Liver (tissue), 3 donors: Measurements from ENCODE around the gene TMEM163.

Source experiments
- ATF3 ChIP-seq: IDR thresholded peaks from 2 replicates; pipeline ENCODE4 v1.6.1; 2016; ENCODE audit warnings: antibody characterized with exemption
- EGR1 ChIP-seq, 2 donors: IDR thresholded peaks; 2 replicates each; pipeline ENCODE4 v1.6.1; 2016 to 2018; ENCODE audit warnings: antibody characterized with exemption in 2 of 2, low read depth in 2 of 2
- GABPA ChIP-seq, 2 donors: IDR thresholded peaks in 1 of 2; conservative IDR thresholded peaks in 1 of 2; 2 replicates each; pipeline ENCODE4 v1.6.1; 2016; ENCODE audit warnings: antibody characterized with exemption in 2 of 2, mild to moderate bottlenecking in 1 of 2, moderate library complexity in 1 of 2
- HNF4A ChIP-seq, 2 donors: conservative IDR thresholded peaks; 2 replicates each; pipeline ENCODE4 v1.6.1; 2016; ENCODE audit warnings: antibody characterized with exemption in 2 of 2, mild to moderate bottlenecking in 2 of 2
- JUND ChIP-seq, 2 donors: IDR thresholded peaks; 2 replicates each; pipeline ENCODE4 v1.6.1; 2016; ENCODE audit warnings: antibody characterized with exemption in 2 of 2
- RAD21 ChIP-seq, 2 donors: IDR thresholded peaks; 2 replicates each; pipeline ENCODE4 v1.6.1; 2016; ENCODE audit warnings: antibody characterized with exemption in 2 of 2, mild to moderate bottlenecking in 2 of 2
- TAF1 ChIP-seq: conservative IDR thresholded peaks from 2 replicates; pipeline ENCODE4 v1.6.1; 2016; ENCODE audit warnings: antibody characterized with exemption, mild to moderate bottlenecking
- ZBTB33 ChIP-seq: IDR thresholded peaks from 2 replicates; pipeline ENCODE4 v1.6.1; 2016; ENCODE audit warnings: antibody characterized with exemption
- TF ChIP-seq, protein P1 (sequence below): fragments of 150-350 bp; IDR thresholded peaks from 2 replicates; pipeline ENCODE4 v1.5.1; 2017; ENCODE audit warnings: improper control_type of control experiment, low read depth, low read length; ENCODE audit not compliant: missing input control
- TF ChIP-seq, protein P2 (sequence below): IDR thresholded peaks from 2 replicates; pipeline ENCODE4 v1.6.1; 2016; ENCODE audit warnings: antibody characterized with exemption
- TF ChIP-seq, protein P3 (sequence below): IDR thresholded peaks from 2 replicates; pipeline ENCODE4 v1.6.1; 2016; ENCODE audit warnings: antibody characterized with exemption, mild to moderate bottlenecking
- donor health status: healthy.
- donor health status: healthy.

GRCh38 chr2:134582547-134582899 lies 136.3 kb downstream of the TMEM163 start:
- TF ChIP-seq, protein P1, sequence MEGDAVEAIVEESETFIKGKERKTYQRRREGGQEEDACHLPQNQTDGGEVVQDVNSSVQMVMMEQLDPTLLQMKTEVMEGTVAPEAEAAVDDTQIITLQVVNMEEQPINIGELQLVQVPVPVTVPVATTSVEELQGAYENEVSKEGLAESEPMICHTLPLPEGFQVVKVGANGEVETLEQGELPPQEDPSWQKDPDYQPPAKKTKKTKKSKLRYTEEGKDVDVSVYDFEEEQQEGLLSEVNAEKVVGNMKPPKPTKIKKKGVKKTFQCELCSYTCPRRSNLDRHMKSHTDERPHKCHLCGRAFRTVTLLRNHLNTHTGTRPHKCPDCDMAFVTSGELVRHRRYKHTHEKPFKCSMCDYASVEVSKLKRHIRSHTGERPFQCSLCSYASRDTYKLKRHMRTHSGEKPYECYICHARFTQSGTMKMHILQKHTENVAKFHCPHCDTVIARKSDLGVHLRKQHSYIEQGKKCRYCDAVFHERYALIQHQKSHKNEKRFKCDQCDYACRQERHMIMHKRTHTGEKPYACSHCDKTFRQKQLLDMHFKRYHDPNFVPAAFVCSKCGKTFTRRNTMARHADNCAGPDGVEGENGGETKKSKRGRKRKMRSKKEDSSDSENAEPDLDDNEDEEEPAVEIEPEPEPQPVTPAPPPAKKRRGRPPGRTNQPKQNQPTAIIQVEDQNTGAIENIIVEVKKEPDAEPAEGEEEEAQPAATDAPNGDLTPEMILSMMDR = no peak
- TF ChIP-seq, protein P2, sequence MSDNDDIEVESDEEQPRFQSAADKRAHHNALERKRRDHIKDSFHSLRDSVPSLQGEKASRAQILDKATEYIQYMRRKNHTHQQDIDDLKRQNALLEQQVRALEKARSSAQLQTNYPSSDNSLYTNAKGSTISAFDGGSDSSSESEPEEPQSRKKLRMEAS = no peak
- TF ChIP-seq ZBTB33 (no peak), RAD21 (IDR thresholded peaks at IDR 0.05) (no peak), EGR1 (IDR thresholded peaks at IDR 0.05; ENCODE audit: low read depth in 2 of 2) (no peak), TAF1 (no peak), GABPA (IDR thresholded peaks at IDR 0.05 in 1 of 2, conservative IDR thresholded peaks at IDR 0.05 in 1 of 2) (no peak), JUND (IDR thresholded peaks at IDR 0.05) (no peak), ATF3 (no peak), HNF4A (conservative IDR thresholded peaks at IDR 0.05) (no peak)
- TF ChIP-seq, protein P3, sequence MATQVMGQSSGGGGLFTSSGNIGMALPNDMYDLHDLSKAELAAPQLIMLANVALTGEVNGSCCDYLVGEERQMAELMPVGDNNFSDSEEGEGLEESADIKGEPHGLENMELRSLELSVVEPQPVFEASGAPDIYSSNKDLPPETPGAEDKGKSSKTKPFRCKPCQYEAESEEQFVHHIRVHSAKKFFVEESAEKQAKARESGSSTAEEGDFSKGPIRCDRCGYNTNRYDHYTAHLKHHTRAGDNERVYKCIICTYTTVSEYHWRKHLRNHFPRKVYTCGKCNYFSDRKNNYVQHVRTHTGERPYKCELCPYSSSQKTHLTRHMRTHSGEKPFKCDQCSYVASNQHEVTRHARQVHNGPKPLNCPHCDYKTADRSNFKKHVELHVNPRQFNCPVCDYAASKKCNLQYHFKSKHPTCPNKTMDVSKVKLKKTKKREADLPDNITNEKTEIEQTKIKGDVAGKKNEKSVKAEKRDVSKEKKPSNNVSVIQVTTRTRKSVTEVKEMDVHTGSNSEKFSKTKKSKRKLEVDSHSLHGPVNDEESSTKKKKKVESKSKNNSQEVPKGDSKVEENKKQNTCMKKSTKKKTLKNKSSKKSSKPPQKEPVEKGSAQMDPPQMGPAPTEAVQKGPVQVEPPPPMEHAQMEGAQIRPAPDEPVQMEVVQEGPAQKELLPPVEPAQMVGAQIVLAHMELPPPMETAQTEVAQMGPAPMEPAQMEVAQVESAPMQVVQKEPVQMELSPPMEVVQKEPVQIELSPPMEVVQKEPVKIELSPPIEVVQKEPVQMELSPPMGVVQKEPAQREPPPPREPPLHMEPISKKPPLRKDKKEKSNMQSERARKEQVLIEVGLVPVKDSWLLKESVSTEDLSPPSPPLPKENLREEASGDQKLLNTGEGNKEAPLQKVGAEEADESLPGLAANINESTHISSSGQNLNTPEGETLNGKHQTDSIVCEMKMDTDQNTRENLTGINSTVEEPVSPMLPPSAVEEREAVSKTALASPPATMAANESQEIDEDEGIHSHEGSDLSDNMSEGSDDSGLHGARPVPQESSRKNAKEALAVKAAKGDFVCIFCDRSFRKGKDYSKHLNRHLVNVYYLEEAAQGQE = no peak
